Hepatocyte (in vitro differentiated cells): Measurements from ENCODE around the gene PSMD1.

Experiments
- CTCF ChIP-seq: fragments of 200-600 bp; sonication (generic); IDR thresholded peaks from 2 replicates; pipeline ENCODE4 v1.5.1; 2016; ENCODE audit warnings: antibody characterized with exemption, mild to moderate bottlenecking; ENCODE audit not compliant: poor library complexity
- EZH2phosphoT487 ChIP-seq: fragments of 200-600 bp; sonication (generic); IDR thresholded peaks from one replicate; pipeline ENCODE4 v1.6.1; 2018; ENCODE audit warnings: antibody characterized with exemption, mild to moderate bottlenecking, low read depth, moderate library complexity; ENCODE audit not compliant: unreplicated experiment, severe bottlenecking

- no peak for TF ChIP-seq CTCF
- TF ChIP-seq EZH2phosphoT487, result no peak
Measured at GRCh38 chr2:231046916-231047273, 9.8 kb upstream of the PSMD1 start.
